Natural killer cell treated with Interleukin-12 subunit alpha and Interleukin-12 subunit beta and Interleukin-15 and Interleukin-18, amount 100 ng/mL, for 72 hours (primary cell): Measurements from ENCODE around the gene LENEP. TPM values are rescaled to one million over a fixed set of nuclear protein-coding genes. Genes with fewer than 3 reads are reported as not detected.
A peak's percentile ranks its signal among the peaks of the same experiment; 100 is the strongest.
"Not testable (repeated sequence)": the region's sequence is repeated elsewhere in the genome, so short reads cannot be mapped to it uniquely, and the experiment has no call there.

Experiments
- ATAC-seq, 2 donors: fragments of 150-1000 bp; cut with Tn5 transposase in 1 of 2; sonication (Bioruptor Pico), chemical (Tn5 transposase) in 1 of 2; 2 replicates each; pipeline ENCODE4 v1.10.0; 2021
- DNase-seq: peaks from one replicate; pipeline ENCODE4 v3.0.0; 2022; ENCODE audit warnings: low spot score
- H3K27ac Mint-ChIP-seq, 2 donors: 1 replicate in 1 of 2; 2 replicates in 1 of 2; pipeline ENCODE4 v1.8.0; 2022; ENCODE audit warnings: mixed read lengths in 2 of 2, mild to moderate bottlenecking in 1 of 2, moderate library complexity in 1 of 2
- H3K27me3 Mint-ChIP-seq, 2 donors: 1 replicate in 1 of 2; 2 replicates in 1 of 2; pipeline ENCODE4 v1.8.0; 2022; ENCODE audit warnings: mixed read lengths in 2 of 2
- H3K36me3 Mint-ChIP-seq: one replicate; pipeline ENCODE4 v1.8.0; 2022; ENCODE audit warnings: mixed read lengths
- H3K4me1 Mint-ChIP-seq, 2 donors: 1 replicate in 1 of 2; 2 replicates in 1 of 2; pipeline ENCODE4 v1.8.0; 2022; ENCODE audit warnings: low read depth in 2 of 2, mixed read lengths in 2 of 2, mild to moderate bottlenecking in 1 of 2
- H3K4me3 Mint-ChIP-seq: one replicate; pipeline ENCODE4 v1.8.0; 2022; ENCODE audit warnings: mixed read lengths
- H3K9me3 Mint-ChIP-seq: 2 replicates; pipeline ENCODE4 v1.8.0; 2022; ENCODE audit warnings: mixed read lengths
- total RNA-seq, 2 donors: library from RNA; stranded (reverse); gene quantifications; one replicate each; pipeline ENCODE4 v1.2.3, GENCODE V29; 2022

Gene LENEP
- total RNA-seq, 2 donors from 2014 or later, result 0.48 to 4.3 TPM

GRCh38 chr1:154975409-154976059 lies 17.9 kb upstream of the LENEP start:
- DNase-seq (peak; percentile 86), ATAC-seq (peak; percentile 18 to 48)
- H3K27me3 Mint-ChIP-seq, result no peaks in the 10 kb centered on the region
- no peaks in the 10 kb centered on the region for H3K9me3 Mint-ChIP-seq
- H3K36me3 Mint-ChIP-seq, result peaks cover 6% of the 10 kb centered on the region
- H3K4me3 Mint-ChIP-seq, result no peak overlapping the region
- peaks cover 23 to 28% of the 10 kb centered on the region in 2 donors for H3K4me1 Mint-ChIP-seq
- H3K27ac Mint-ChIP-seq, result no peak overlapping the region

GRCh38 chr1:154977762-154978161 lies 15.6 kb upstream of the LENEP start:
- not testable (repeated sequence) for DNase-seq, H3K36me3 Mint-ChIP-seq, H3K9me3 Mint-ChIP-seq, H3K27ac Mint-ChIP-seq, ATAC-seq, H3K27me3 Mint-ChIP-seq, H3K4me1 Mint-ChIP-seq
- peak overlapping the region; percentile 46 for H3K4me3 Mint-ChIP-seq

GRCh38 chr1:154978360-154978759 lies 15.0 kb upstream of the LENEP start:
- Mint-ChIP-seq H3K36me3 (peaks cover 6% of the 10 kb centered on the region), H3K4me3 (no peak overlapping the region), H3K27ac (no peak overlapping the region), H3K9me3 (no peaks in the 10 kb centered on the region), H3K4me1 (peaks cover 0 to 6% of the 10 kb centered on the region in 2 donors), H3K27me3 (no peaks in the 10 kb centered on the region)
- no peak for DNase-seq
- no peak for ATAC-seq

- no peaks in the 10 kb centered on the region for H3K9me3 Mint-ChIP-seq
- no peak overlapping the region for H3K27ac Mint-ChIP-seq
- H3K27me3 Mint-ChIP-seq, result no peaks in the 10 kb centered on the region
- H3K4me3 Mint-ChIP-seq, result no peak overlapping the region
- DNase-seq (no peak), ATAC-seq (no peak)
- H3K4me1 Mint-ChIP-seq, result peaks cover 5 to 6% of the 10 kb centered on the region in 2 donors
- peaks cover 6% of the 10 kb centered on the region for H3K36me3 Mint-ChIP-seq
These were observed 11.0 kb upstream of the LENEP start for GRCh38 chr1:154982341-154982740.

- ATAC-seq, result peak; percentile 100
- peaks cover 6% of the 10 kb centered on the region for H3K36me3 Mint-ChIP-seq
- H3K4me3 Mint-ChIP-seq, result no peak within 1 kb of the TSS
These were observed 10.3 kb upstream of the LENEP start, which contains the start of gene FLAD1 for GRCh38 chr1:154982897-154983648. Gene FLAD1 (plus strand): TSS chr1:154983344. CDS start chr1:154983695, 351 bp downstream.

GRCh38 chr1:154983776-154984466 lies 9.5 kb upstream of the LENEP start:
- H3K27ac Mint-ChIP-seq, result no peak overlapping the region
- DNase-seq, result no peak
- peaks cover 5 to 8% of the 10 kb centered on the region in 2 donors for H3K4me1 Mint-ChIP-seq
- H3K9me3 Mint-ChIP-seq, result no peaks in the 10 kb centered on the region
- no peaks in the 10 kb centered on the region for H3K27me3 Mint-ChIP-seq
- no peak for ATAC-seq
- H3K4me3 Mint-ChIP-seq, result no peak overlapping the region
- peaks cover 6% of the 10 kb centered on the region for H3K36me3 Mint-ChIP-seq

More at GRCh38 chr1:154982897-154983648, 10.3 kb upstream of the LENEP start, which contains the start of gene FLAD1:
- H3K27ac Mint-ChIP-seq, result no peak within 1 kb of the TSS
- H3K4me1 Mint-ChIP-seq, result peaks cover 3 to 5% of the 10 kb centered on the region in 2 donors
- no peaks in the 10 kb centered on the region for H3K9me3 Mint-ChIP-seq
- DNase-seq, result peak; percentile 99
- no peaks in the 10 kb centered on the region for H3K27me3 Mint-ChIP-seq

GRCh38 chr1:154986736-154987135 lies 6.7 kb upstream of the LENEP start:
- H3K27ac Mint-ChIP-seq, H3K4me3 Mint-ChIP-seq, H3K9me3 Mint-ChIP-seq, H3K27me3 Mint-ChIP-seq, ATAC-seq, H3K36me3 Mint-ChIP-seq, DNase-seq: not testable (repeated sequence)
- H3K4me1 Mint-ChIP-seq, result peaks cover 5 to 12% of the 10 kb centered on the region in 2 donors

- no peak overlapping the region for H3K4me3 Mint-ChIP-seq
- H3K27me3 Mint-ChIP-seq, result no peaks in the 10 kb centered on the region
- H3K9me3 Mint-ChIP-seq, result no peaks in the 10 kb centered on the region
- H3K4me1 Mint-ChIP-seq, result peaks cover 5 to 12% of the 10 kb centered on the region in 2 donors
- H3K36me3 Mint-ChIP-seq, result no peaks in the 10 kb centered on the region
- no peak overlapping the region for H3K27ac Mint-ChIP-seq
- ATAC-seq (no peak), DNase-seq (no peak)
These were observed 6.1 kb upstream of the LENEP start for GRCh38 chr1:154987326-154987725.

- no peak for ATAC-seq
- H3K9me3 Mint-ChIP-seq, result no peaks in the 10 kb centered on the region
- no peak overlapping the region for H3K27ac Mint-ChIP-seq
- H3K27me3 Mint-ChIP-seq, result no peaks in the 10 kb centered on the region
- H3K4me1 Mint-ChIP-seq, result peaks cover 5 to 12% of the 10 kb centered on the region in 2 donors
- no peak for DNase-seq
- H3K4me3 Mint-ChIP-seq, result no peak overlapping the region
- no peaks in the 10 kb centered on the region for H3K36me3 Mint-ChIP-seq
These were observed 5.1 kb upstream of the LENEP start for GRCh38 chr1:154988058-154988954.

- no peak for DNase-seq
- no peaks in the 10 kb centered on the region for H3K27me3 Mint-ChIP-seq
- H3K36me3 Mint-ChIP-seq, result no peaks in the 10 kb centered on the region
- no peaks in the 10 kb centered on the region for H3K9me3 Mint-ChIP-seq
- ATAC-seq, result no peak
- no peak overlapping the region for H3K4me3 Mint-ChIP-seq
- H3K27ac Mint-ChIP-seq, result no peak overlapping the region
- H3K4me1 Mint-ChIP-seq, result peaks cover under 1 to 12% of the 10 kb centered on the region in 2 donors
These were observed 4.1 kb upstream of the LENEP start for GRCh38 chr1:154989195-154989860.

- no peak overlapping the region for H3K27ac Mint-ChIP-seq
- no peaks in the 10 kb centered on the region for H3K9me3 Mint-ChIP-seq
- peaks cover 0 to 12% of the 10 kb centered on the region in 2 donors for H3K4me1 Mint-ChIP-seq
- H3K4me3 Mint-ChIP-seq, result no peak overlapping the region
- no peak for DNase-seq
- no peaks in the 10 kb centered on the region for H3K27me3 Mint-ChIP-seq
- no peaks in the 10 kb centered on the region for H3K36me3 Mint-ChIP-seq
- ATAC-seq, result no peak
These were observed 3.1 kb upstream of the LENEP start for GRCh38 chr1:154990276-154990675.

GRCh38 chr1:154992721-154993571 lies 440 bp upstream of the LENEP start:
- H3K4me1 Mint-ChIP-seq, result peaks cover 5 to 15% of the 10 kb centered on the region in 2 donors
- H3K27ac Mint-ChIP-seq, result no peak overlapping the region
- no peaks in the 10 kb centered on the region for H3K27me3 Mint-ChIP-seq
- H3K4me3 Mint-ChIP-seq, result no peak overlapping the region
- no peaks in the 10 kb centered on the region for H3K36me3 Mint-ChIP-seq
- H3K9me3 Mint-ChIP-seq, result no peaks in the 10 kb centered on the region
- ATAC-seq (no peak), DNase-seq (no peak)
